ENCODE measurements around the gene AEBP2.
A peak's percentile ranks its signal among the peaks of the same experiment; 100 is the strongest.
"Not testable (repeated sequence)": the region's sequence is repeated elsewhere in the genome, so short reads cannot be mapped to it uniquely, and the experiment has no call there.

Gene AEBP2

GRCh38 chr12:19552441-19553097 lies 113.3 kb downstream of the AEBP2 start:
- not testable (repeated sequence) for DNase-seq (ENCODE audit: low read depth, low spot score)

DNA sequence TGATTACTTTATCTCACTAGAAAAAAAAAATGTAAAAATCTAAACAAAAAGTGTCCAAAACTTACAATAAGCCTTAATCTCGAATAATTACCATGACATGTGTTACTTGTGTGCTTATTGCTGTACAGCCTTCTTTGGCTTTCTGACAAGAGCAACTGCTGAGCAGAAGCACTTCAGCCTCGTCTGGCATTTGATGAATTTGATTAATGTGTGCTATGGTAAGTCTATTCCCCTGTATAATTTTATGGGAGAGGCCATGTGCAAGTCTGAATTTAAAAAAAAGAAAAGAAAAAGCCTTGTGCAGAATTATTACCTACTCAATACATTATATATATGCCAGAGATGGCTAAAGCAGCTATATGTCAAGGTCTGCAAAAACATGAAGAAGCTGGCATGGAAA lies 113.9 kb downstream of the AEBP2 start:
- DNase-seq (ENCODE audit: low read depth, low spot score) = peak; percentile 41

- no peak for DNase-seq (ENCODE audit: low read depth, low spot score)
These were observed 122.2 kb downstream of the AEBP2 start for GRCh38 chr12:19561411-19561961.
